Neural cell (in vitro differentiated cells): ENCODE results near the gene TMEM273.

Experiments used
- EZH2 ChIP-seq: fragments of 200-600, 300-800 bp; shearing (Covaris generic), sonication (generic); IDR thresholded peaks from 2 replicates; pipeline ENCODE4 v1.6.1; 2014; ENCODE audit warnings: antibody characterized with exemption, low read length, borderline replicate concordance, mild to moderate bottlenecking; ENCODE audit not compliant: insufficient read depth, poor library complexity, severe bottlenecking
- MXI1 ChIP-seq: fragments of 450-650 bp; conservative IDR thresholded peaks from 2 replicates; pipeline ENCODE4 v1.6.1; 2014; ENCODE audit warnings: antibody characterized with exemption, mild to moderate bottlenecking; ENCODE audit not compliant: poor library complexity, severe bottlenecking
- POLR2AphosphoS5 ChIP-seq: IDR thresholded peaks from 2 replicates; pipeline ENCODE4 v1.6.1; 2012
- REST ChIP-seq: IDR thresholded peaks from 2 replicates; pipeline ENCODE4 v1.6.1; 2012; ENCODE audit warnings: borderline replicate concordance
- TAF1 ChIP-seq: IDR thresholded peaks from 2 replicates; pipeline ENCODE4 v1.6.1; 2012; ENCODE audit warnings: low read depth
- TF ChIP-seq, protein P1 (sequence below): fragments of 450-650 bp; IDR thresholded peaks from 2 replicates; pipeline ENCODE4 v1.5.1; 2014; ENCODE audit warnings: antibody characterized with exemption, mild to moderate bottlenecking, moderate library complexity; ENCODE audit not compliant: poor library complexity, severe bottlenecking

DNA sequence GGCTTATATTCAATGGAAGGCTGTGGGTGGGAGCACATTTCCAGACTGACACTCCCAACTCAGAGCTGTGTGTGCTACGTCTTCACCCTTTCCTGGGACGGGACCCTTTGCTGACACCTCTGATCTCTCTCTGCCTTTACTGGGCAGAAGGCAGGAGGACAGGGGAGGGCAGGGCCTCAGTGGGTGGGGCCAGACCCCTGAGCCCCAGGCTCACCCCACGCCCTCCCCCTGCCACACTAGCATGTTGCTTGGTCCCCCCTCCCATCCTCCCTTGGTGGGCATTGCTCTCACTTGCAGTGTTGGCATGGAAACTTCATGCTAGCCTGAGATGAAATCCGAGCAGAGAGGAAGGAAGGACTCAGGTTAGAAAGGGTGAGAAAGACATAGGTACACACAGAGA is 18.4 kb downstream of the TMEM273 start:
- TF ChIP-seq EZH2 (no peak), REST (no peak), TAF1 (no peak), POLR2AphosphoS5 (no peak), MXI1 (no peak)
- TF ChIP-seq, protein P1, sequence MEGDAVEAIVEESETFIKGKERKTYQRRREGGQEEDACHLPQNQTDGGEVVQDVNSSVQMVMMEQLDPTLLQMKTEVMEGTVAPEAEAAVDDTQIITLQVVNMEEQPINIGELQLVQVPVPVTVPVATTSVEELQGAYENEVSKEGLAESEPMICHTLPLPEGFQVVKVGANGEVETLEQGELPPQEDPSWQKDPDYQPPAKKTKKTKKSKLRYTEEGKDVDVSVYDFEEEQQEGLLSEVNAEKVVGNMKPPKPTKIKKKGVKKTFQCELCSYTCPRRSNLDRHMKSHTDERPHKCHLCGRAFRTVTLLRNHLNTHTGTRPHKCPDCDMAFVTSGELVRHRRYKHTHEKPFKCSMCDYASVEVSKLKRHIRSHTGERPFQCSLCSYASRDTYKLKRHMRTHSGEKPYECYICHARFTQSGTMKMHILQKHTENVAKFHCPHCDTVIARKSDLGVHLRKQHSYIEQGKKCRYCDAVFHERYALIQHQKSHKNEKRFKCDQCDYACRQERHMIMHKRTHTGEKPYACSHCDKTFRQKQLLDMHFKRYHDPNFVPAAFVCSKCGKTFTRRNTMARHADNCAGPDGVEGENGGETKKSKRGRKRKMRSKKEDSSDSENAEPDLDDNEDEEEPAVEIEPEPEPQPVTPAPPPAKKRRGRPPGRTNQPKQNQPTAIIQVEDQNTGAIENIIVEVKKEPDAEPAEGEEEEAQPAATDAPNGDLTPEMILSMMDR, result no peak
